ENCODE results near the gene SEC24B. TPM values are rescaled to one million over a fixed set of nuclear protein-coding genes. Genes with fewer than 3 reads are reported as not detected.

The SEC24B gene
- total RNA-seq, 1 donor from 2014 or later: 26.4 TPM

DNA sequence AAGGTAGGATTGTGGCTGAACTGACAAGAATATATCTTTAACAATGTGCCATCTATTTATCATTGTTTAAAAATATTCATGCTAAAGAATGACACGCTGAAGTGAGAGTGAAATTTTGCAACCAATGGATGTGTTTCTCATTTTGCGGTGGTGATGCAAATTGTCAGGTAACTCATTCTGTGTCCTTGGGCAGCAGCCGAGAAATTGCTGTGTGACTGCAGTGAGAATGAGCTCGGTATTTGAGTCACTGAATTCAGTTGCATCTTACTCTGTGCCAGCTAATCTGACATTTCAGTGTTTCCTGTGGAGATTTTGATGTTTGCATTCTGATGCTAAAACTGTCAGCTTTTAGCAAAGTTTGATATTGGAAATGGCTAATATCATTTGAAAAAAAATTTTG, 154.6 kb downstream of the SEC24B start:
- DNase-seq: no peak
- TF ChIP-seq, protein P1, sequence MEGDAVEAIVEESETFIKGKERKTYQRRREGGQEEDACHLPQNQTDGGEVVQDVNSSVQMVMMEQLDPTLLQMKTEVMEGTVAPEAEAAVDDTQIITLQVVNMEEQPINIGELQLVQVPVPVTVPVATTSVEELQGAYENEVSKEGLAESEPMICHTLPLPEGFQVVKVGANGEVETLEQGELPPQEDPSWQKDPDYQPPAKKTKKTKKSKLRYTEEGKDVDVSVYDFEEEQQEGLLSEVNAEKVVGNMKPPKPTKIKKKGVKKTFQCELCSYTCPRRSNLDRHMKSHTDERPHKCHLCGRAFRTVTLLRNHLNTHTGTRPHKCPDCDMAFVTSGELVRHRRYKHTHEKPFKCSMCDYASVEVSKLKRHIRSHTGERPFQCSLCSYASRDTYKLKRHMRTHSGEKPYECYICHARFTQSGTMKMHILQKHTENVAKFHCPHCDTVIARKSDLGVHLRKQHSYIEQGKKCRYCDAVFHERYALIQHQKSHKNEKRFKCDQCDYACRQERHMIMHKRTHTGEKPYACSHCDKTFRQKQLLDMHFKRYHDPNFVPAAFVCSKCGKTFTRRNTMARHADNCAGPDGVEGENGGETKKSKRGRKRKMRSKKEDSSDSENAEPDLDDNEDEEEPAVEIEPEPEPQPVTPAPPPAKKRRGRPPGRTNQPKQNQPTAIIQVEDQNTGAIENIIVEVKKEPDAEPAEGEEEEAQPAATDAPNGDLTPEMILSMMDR (IDR thresholded peaks at IDR 0.05; ENCODE audit: borderline replicate concordance): no peak
- peaks cover 21% of the 10 kb centered on the region for H3K4me1 ChIP-seq
- intact Hi-C loops (cut with micrococcal nuclease): no loop called here
- no peaks in the 10 kb centered on the region for H3K36me3 ChIP-seq
- H3K9me3 ChIP-seq (replicated peaks): peaks cover 9% of the 10 kb centered on the region
- H3K27me3 ChIP-seq (ENCODE audit: low read depth): no peaks in the 10 kb centered on the region
- no peak overlapping the region for H3K4me3 ChIP-seq
- H3K27ac ChIP-seq (replicated peaks): no peak overlapping the region

DNA sequence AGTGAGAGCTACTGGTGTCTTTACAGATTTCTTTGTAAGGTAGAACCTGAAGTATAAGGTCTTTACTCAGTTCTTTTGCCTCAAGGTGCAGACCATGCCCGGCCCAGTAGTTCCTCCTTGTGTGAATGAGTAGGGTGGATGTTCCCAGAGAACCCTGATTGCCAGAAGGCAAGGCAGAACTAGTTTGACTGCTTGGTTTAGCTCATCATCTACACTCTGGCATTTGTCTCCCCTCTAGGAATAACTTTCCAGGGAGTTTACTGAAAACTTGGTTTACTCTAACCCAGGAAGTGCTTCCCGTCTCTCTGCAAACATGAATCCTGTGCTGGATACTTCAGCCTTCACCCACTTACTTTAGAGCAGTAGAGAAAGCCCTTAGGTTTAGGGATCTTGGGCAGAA, 155.5 kb downstream of the SEC24B start:
- intact Hi-C loops (cut with micrococcal nuclease): no loop called here
- Histone ChIP-seq H3K4me1 (peaks cover 21% of the 10 kb centered on the region), H3K36me3 (no peaks in the 10 kb centered on the region), H3K4me3 (no peak overlapping the region), H3K27me3 (ENCODE audit: low read depth) (no peaks in the 10 kb centered on the region), H3K27ac (replicated peaks) (no peak overlapping the region), H3K9me3 (replicated peaks) (peaks cover 8% of the 10 kb centered on the region)
- DNase-seq: no peak
- TF ChIP-seq, protein P1 (IDR thresholded peaks at IDR 0.05; ENCODE audit: borderline replicate concordance): no peak

DNA sequence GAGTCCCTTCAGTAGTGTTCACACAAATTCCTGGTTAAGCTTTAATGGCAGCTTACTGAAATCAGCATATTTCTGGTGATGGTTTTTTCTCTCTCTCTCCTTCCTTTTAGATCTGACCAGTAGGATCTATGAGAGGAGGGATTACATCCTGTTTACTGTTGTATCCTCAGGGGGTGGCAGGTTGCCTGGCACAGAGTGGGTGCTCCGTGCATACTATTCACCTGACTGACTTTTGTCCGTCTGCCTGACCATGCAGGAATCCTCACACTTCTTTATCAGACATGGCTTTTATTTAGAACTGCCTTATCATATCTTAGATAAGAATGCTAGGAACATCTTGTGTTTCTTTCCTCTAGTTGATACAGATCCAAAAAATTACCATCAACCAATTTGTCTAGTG, 156.0 kb downstream of the SEC24B start:
- no peak overlapping the region for H3K4me3 ChIP-seq
- H3K27me3 ChIP-seq (ENCODE audit: low read depth): no peaks in the 10 kb centered on the region
- TF ChIP-seq, protein P1 (IDR thresholded peaks at IDR 0.05; ENCODE audit: borderline replicate concordance): no peak
- H3K4me1 ChIP-seq: peaks cover 21% of the 10 kb centered on the region
- H3K27ac ChIP-seq (replicated peaks): no peak overlapping the region
- no peak for DNase-seq
- H3K36me3 ChIP-seq: no peaks in the 10 kb centered on the region
- peaks cover 8% of the 10 kb centered on the region for H3K9me3 ChIP-seq (replicated peaks)
- intact Hi-C loops (cut with micrococcal nuclease): no loop called here

Small RNAs within 50 kb of the gene (microRNA-seq; reads per million reads assigned to microRNA genes)
- 5.9 reads per million, percentile 17 among the genes with 10 or more reads in this experiment for gene MIR576

Other genes starting within 250 kb of the SEC24B start
- gene COL25A1, start 131.2 kb upstream of the SEC24B start, total RNA-seq: 0.77 TPM
- 3.3 TPM for gene MCUB, start 126.4 kb downstream of the SEC24B start, total RNA-seq